NCI-H526 treated with DMSO at 0.1 percent for 48 hours (cell line): ENCODE measurements around the gene TAMALIN.

Source experiments
- DNase-seq: peaks from one replicate; lab custom pipeline; 2025; lab: John Stamatoyannopoulos, UW

Gene TAMALIN

GRCh38 chr12:51984657-51985056 is 22.1 kb upstream of the TAMALIN start:
- no peak for DNase-seq

- DNase-seq: no peak
Measured at GRCh38 chr12:51985154-51985835, 21.5 kb upstream of the TAMALIN start.

DNA sequence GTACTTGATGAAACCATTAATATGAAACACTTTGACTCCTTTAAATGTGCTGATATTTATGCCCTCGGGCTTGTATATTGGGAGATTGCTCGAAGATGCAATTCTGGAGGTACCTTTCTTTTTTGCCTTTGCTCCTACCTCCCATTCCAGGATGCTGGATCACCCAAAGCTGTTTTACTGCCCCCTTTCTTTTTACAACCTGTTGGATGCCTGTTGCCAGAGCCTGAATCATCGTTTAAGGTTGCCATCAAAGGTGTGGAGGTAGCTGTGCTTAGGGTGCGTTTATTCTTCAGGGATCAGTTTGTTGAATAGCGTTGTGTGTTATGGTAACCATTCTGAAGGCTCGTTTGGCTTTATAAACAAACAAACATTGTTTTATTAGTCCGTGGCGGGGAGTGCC is 19.9 kb upstream of the TAMALIN start:
- no peak for DNase-seq

DNA sequence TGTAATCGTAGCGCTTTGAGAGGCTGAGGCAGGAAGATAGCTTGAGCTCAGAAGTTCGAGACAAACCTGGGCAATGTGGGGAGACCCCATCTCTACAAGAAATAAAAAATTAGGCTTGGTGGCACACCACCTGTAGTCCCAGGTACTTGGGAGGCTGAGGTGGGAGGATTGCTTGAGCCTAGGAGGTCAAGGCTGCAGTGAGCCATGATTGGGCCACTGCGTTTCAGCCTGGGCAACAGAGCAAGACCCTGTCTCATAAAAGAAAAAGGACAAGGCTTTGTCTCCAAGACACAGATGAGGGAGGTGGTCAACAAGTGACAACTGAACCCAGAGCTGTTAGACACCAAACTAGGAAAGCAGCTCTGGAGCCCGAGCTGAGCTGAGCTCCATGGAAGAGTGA is 14.5 kb upstream of the TAMALIN start:
- no peak for DNase-seq

- no peak for DNase-seq
Measured at GRCh38 chr12:51994539-51994820, 12.3 kb upstream of the TAMALIN start.

GRCh38 chr12:51994959-51995358 is 11.8 kb upstream of the TAMALIN start:
- no peak for DNase-seq

DNA sequence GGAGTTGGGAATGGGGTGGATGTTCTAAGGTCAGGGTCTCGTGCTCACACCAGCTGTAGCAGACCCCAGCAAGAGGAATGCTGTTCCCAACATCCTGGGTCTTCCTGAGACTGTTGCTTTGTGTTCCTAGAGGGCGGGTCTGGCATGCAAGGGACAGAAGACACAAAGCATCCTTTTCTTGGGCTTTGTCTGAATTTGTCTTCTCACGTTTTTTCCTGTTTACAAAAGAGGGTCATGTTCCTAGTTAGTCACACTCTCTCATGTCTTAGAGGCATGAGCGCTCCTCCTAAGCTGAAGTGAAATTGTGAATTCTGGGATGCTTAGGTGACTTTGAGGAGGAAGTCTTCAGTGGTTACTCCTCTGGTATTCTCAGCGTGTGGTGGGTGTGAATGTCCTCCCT is 9.6 kb upstream of the TAMALIN start:
- no peak for DNase-seq

DNA sequence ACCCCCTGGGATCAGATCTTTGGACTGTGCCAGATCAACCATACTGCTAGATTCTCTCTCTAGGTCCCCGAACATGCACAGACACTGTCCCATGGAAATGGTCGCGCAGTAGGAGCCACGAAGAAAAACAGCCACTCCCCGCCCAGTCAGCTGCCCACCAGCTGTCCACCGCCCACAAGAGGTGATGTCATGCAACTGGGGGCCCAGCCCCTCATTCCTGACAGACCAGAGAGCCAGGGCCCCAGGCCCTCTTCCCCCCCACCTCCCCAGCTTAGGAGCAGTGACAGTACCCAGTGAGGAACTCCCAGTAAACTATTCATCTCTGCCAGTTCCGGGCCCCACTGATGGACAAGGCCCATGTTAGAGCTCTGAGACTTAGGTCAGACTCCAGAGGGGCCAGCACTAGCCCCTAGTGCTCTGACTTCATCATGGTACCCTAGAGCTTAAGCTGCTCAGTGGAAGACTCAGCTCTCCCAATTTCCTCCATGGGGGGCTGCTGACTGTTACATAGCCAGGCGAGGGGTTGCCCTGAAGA is 3.7 kb upstream of the TAMALIN start:
- DNase-seq: no peak

GRCh38 chr12:52003591-52003990 is 3.2 kb upstream of the TAMALIN start:
- DNase-seq: no peak

- DNase-seq: peak; percentile 44
Measured at GRCh38 chr12:52004042-52004648, 2.6 kb upstream of the TAMALIN start.

- DNase-seq: no peak
Measured at GRCh38 chr12:52005218-52005902, 1.4 kb upstream of the TAMALIN start.

DNA sequence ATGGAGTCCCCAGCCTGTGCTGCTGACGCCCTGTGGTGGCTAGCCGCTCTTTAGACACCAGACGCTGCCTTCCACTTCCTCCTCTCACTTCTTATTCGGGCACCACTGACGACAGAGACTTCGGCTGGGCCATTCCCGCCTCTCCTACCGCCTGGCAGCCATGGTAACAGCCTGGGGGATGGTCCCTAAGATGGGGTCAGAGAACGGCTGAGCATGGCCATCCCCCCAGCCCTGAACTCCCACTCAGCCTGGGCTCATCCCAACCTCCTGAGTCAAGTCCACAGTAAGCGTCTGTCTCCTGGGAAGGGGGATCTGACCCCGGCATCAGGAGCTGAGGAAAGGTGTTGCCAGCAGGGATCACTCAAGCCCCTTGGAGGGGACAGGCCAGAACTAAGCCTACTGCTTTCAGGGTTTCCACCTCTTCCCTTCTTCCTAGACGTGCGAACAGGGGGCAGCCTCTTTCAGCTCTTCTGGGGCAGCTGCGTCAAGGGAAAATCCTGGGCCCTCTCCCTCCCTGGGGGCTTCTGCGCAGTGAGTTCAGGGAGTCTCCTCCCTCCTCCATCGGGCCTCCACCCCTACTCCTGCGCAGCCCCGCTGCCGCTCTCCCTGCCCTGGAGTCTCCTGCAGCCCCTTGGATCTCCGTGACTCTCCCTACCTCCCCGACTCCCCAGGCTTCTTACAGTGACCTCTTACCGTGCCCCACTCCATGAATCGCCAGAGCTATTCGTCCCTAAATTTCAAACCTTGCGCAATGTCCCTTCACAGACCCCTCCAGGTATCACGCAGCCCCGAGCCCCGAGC is 643 bp upstream of the TAMALIN start:
- peak; percentile 67 for DNase-seq

GRCh38 chr12:52007158-52007921 is 594 bp downstream of the TAMALIN start:
- DNase-seq: no peak

GRCh38 chr12:52007982-52008510 is 1.3 kb downstream of the TAMALIN start:
- DNase-seq: peak; percentile 92

GRCh38 chr12:52009081-52009751 is 2.5 kb downstream of the TAMALIN start:
- DNase-seq: no peak

DNA sequence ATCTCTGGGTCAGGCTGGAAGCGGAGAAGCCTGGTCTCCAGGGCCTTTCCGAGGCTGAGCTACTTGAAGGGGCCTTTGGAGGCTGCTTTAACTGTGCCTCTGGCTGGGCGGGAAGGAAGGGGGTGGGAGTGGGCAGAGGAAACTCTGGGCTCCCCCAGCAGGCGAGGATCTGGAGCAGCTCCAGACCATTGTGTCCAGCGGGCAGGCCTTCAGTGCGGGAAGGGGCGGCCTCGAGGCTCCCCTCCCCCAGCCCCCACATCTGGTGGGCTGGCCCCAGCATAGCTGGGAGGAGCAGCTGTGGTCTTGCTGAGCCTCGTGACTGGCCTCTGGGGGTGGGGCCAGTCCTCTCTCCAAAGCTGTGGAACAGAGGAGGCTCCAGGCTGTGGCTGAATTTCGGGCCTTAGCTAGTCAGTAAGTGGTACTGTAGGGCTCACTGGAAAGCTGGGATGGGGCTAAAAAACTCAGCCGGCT is 3.4 kb downstream of the TAMALIN start:
- DNase-seq: no peak

DNA sequence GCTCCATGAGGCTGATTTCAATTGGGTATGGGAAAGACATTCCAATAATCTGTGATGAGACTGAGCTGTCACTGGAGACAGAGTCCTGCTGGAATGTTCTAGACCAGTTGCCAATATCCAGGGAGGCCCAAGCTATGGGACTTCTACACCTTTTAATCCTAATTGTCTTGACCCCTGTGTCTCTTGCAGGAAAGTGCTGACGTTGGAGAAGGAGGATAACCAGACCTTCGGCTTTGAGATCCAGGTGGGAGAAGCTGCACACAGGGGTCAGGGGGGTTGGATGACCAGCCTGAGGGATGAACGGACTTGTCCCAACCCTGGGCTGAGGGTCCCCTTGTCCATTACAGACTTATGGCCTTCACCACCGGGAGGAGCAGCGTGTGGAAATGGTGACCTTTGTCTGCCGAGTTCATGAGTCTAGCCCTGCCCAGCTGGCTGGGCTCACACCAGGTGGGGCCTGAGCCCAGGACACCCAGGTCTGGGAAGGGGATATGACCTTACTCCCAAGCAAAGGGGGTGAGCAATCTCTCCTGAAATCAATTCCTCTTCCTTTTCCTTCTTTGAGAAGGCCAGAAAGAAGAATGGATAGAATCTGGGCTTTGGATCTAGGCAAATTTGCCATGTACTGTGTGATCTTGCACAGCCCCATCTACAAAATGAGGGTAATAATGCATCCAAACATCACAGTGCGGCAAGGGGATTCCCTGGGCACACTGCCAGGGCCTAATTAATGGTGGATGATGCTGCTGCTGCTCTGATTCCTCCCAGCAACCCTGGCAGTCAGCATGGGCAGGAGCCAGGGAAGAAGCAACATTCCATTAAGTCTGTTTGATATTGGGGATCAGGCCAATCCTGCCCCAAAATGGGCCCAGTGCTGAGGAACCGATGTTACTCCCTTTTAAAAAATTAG is 4.2 kb downstream of the TAMALIN start:
- DNase-seq: no peak

GRCh38 chr12:52011602-52012214 is 5.0 kb downstream of the TAMALIN start:
- no peak for DNase-seq

DNA sequence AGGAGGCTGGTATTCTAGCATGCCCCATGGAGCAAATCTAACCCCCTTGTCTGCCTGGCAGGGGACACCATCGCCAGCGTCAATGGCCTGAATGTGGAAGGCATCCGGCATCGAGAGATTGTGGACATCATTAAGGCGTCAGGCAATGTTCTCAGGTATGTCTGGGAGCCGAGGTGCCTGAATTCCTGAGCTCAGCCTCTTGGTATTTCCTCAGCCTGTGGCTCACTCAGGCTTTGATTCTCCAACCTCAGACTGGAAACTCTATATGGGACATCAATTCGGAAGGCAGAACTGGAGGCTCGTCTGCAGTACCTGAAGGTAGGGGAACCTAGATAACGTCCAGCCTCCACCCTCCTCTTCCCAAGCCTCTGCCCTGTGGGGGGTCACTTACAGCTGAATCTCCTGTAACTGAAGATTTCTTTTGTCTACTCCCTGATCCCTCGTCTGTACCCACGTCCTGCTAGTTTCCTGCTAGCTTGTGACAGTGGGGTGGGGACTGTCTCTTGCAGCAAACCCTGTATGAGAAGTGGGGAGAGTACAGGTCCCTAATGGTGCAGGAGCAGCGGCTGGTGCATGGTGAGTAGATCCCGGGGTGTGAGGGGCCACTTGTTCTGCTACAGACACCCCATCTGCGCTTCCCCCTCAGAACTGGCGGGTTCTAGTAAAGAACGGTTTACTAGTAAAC is 7.0 kb downstream of the TAMALIN start:
- no peak for DNase-seq
